GM12892 (cell line): ENCODE measurements around the gene TPRG1.

Experiments used
- POLR2AphosphoS5 ChIP-seq: IDR thresholded peaks from 2 replicates; pipeline ENCODE4 v1.6.1; 2011; ENCODE audit warnings: low read depth, low read length, control low read depth
- TAF1 ChIP-seq: IDR thresholded peaks from 2 replicates; pipeline ENCODE4 v1.6.1; 2011; ENCODE audit warnings: low read depth, mild to moderate bottlenecking, control low read depth, low read length, borderline replicate concordance

GRCh38 chr3:189277711-189278110 is 105.9 kb downstream of the TPRG1 start:
- no peak for TF ChIP-seq TAF1
- no peak for TF ChIP-seq POLR2AphosphoS5
